Epithelial cell of proximal tubule (primary cell): ENCODE data around the gene DEFB129. TPM values are rescaled to one million over a fixed set of nuclear protein-coding genes. Genes with fewer than 3 reads are reported as not detected.
A peak's percentile ranks its signal among the peaks of the same experiment; 100 is the strongest.
"Not testable (repeated sequence)": the region's sequence is repeated elsewhere in the genome, so short reads cannot be mapped to it uniquely, and the experiment has no call there.

Experiments used
- DNase-seq: peaks from one replicate; pipeline ENCODE4 v3.0.0-alpha.2; 2011; ENCODE audit warnings: low read depth
- H3K4me3 ChIP-seq: 2 replicates; pipeline ENCODE4 v1.5.1; 2011; ENCODE audit warnings: low read depth, mild to moderate bottlenecking, low read length
- CTCF ChIP-seq: conservative IDR thresholded peaks from 2 replicates; pipeline ENCODE4 v1.5.1; 2012; ENCODE audit warnings: low read depth, mild to moderate bottlenecking, low read length
- total RNA-seq: library from RNA; depleted of rRNA; stranded (reverse); fragments of >200 nt; gene quantifications from 2 replicates; pipeline ENCODE4 v1.2.3, GENCODE V29; 2015

Gene DEFB129
- total RNA-seq, 1 donor from 2014 or later: not detected

GRCh38 chr20:221258-221830, 5.7 kb upstream of the DEFB129 start:
- no peak for DNase-seq
- no peak overlapping the region for H3K4me3 ChIP-seq
- no peak for TF ChIP-seq CTCF

- DNase-seq, H3K4me3 ChIP-seq: not testable (repeated sequence)
Measured at GRCh38 chr20:225879-226278, 1.2 kb upstream of the DEFB129 start.

- no peak for TF ChIP-seq CTCF
- no peak overlapping the region for H3K4me3 ChIP-seq
- DNase-seq: no peak
Measured at GRCh38 chr20:227439-228105, 514 bp downstream of the DEFB129 start.

GRCh38 chr20:235891-236290, 8.8 kb downstream of the DEFB129 start:
- no peak for DNase-seq
- H3K4me3 ChIP-seq: no peak overlapping the region
- peak; percentile 55 for TF ChIP-seq CTCF

GRCh38 chr20:237489-237888, 10.4 kb downstream of the DEFB129 start:
- DNase-seq: no peak
- H3K4me3 ChIP-seq: no peak overlapping the region
- no peak for TF ChIP-seq CTCF

GRCh38 chr20:237929-238328, 10.9 kb downstream of the DEFB129 start:
- no peak overlapping the region for H3K4me3 ChIP-seq
- no peak for DNase-seq
- no peak for TF ChIP-seq CTCF

GRCh38 chr20:242905-243304, 15.8 kb downstream of the DEFB129 start:
- no peak for TF ChIP-seq CTCF
- DNase-seq: no peak
- no peak overlapping the region for H3K4me3 ChIP-seq
